HEK293 (cell line): ENCODE data around the gene DDX51.
A peak's percentile ranks its signal among the peaks of the same experiment; 100 is the strongest.

Source experiments
- CTCF ChIA-PET: fragments of 350-600 bp; formaldehyde crosslinking; extraction: SDS; loops from one replicate; lab custom pipeline; 2021; ENCODE audit warnings: antibody characterized with exemption; lab: Yijun Ruan, JAX
- POLR2A ChIA-PET: fragments of 300-600 bp; formaldehyde crosslinking; extraction: SDS; loops from one replicate; lab custom pipeline; 2020; ENCODE audit warnings: antibody characterized with exemption, inconsistent platforms; lab: Yijun Ruan, JAX
- H3K27ac ChIP-seq: fragments of 200-500 bp; sonication (Bioruptor generic); 2 replicates; pipeline ENCODE4 v1.5.1; 2014; ENCODE audit warnings: low read depth, low read length, control low read depth, inconsistent platforms; ENCODE audit errors: extremely low read depth
- H3K36me3 ChIP-seq, 2 experiments: fragments of 200-500 bp in 1 of 2; sonication (Bioruptor generic) in 1 of 2; 1 replicate in 1 of 2; 2 replicates in 1 of 2; pipeline ENCODE4 v1.5.1; 2014 to 2017; ENCODE audit warnings: inconsistent platforms in 2 of 2, low read length in 2 of 2; ENCODE audit not compliant: control insufficient read depth in 2 of 2, insufficient read depth in 1 of 2
- H3K4me1 ChIP-seq: fragments of 200-500 bp; sonication (Bioruptor generic); 2 replicates; pipeline ENCODE4 v1.5.1; 2014; ENCODE audit warnings: mild to moderate bottlenecking, low read length, inconsistent platforms; ENCODE audit not compliant: control insufficient read depth, insufficient read depth
- H3K4me3 ChIP-seq: 2 replicates; pipeline ENCODE4 v1.5.1; 2011; ENCODE audit warnings: low read depth, mild to moderate bottlenecking, control low read depth, low read length, moderate library complexity
- H3K9me3 ChIP-seq: fragments of 200-500 bp; sonication (Bioruptor generic); 2 replicates; pipeline ENCODE4 v1.5.1; 2014; ENCODE audit warnings: low read depth, low read length, inconsistent platforms; ENCODE audit not compliant: control insufficient read depth, insufficient read depth
- GLIS2 ChIP-seq: fragments of 450-650 bp; formaldehyde crosslinking; IDR thresholded peaks from 2 replicates; pipeline ENCODE4 v1.5.1; 2016; ENCODE audit warnings: missing biosample characterization, missing genetic modification characterization
- KLF17 ChIP-seq: fragments of 450-650 bp; formaldehyde crosslinking; IDR thresholded peaks from 2 replicates; pipeline ENCODE4 v1.5.1; 2016; ENCODE audit warnings: missing biosample characterization, missing genetic modification characterization
- REPIN1 ChIP-seq: fragments of 450-650 bp; formaldehyde crosslinking; IDR thresholded peaks from 2 replicates; pipeline ENCODE4 v1.5.1; 2017; ENCODE audit warnings: missing biosample characterization, missing genetic modification characterization, low read depth
- ZBTB1 ChIP-seq: fragments of 450-650 bp; formaldehyde crosslinking; IDR thresholded peaks from 2 replicates; pipeline ENCODE4 v1.5.1; 2016; ENCODE audit warnings: missing biosample characterization, missing genetic modification characterization
- ZBTB20 ChIP-seq: fragments of 450-650 bp; formaldehyde crosslinking; IDR thresholded peaks from 2 replicates; pipeline ENCODE4 v1.5.1; 2016; ENCODE audit warnings: missing biosample characterization, missing genetic modification characterization
- ZBTB26 ChIP-seq: fragments of 450-650 bp; formaldehyde crosslinking; optimal IDR thresholded peaks from 2 replicates; pipeline ENCODE3; 2016; ENCODE audit warnings: missing biosample characterization, mild to moderate bottlenecking, missing genetic modification characterization
- ZBTB48 ChIP-seq: fragments of 450-650 bp; formaldehyde crosslinking; IDR thresholded peaks from 2 replicates; pipeline ENCODE4 v1.5.1; 2016; ENCODE audit warnings: missing biosample characterization, missing genetic modification characterization
- ZNF223 ChIP-seq: fragments of 450-650 bp; formaldehyde crosslinking; IDR thresholded peaks from 2 replicates; pipeline ENCODE4 v1.5.1; 2016; ENCODE audit warnings: missing biosample characterization, missing genetic modification characterization
- ZNF335 ChIP-seq: fragments of 450-650 bp; formaldehyde crosslinking; conservative IDR thresholded peaks from 2 replicates; pipeline ENCODE4 v1.5.1; 2016; ENCODE audit warnings: missing biosample characterization, missing genetic modification characterization
- ZNF404 ChIP-seq: fragments of 450-650 bp; formaldehyde crosslinking; IDR thresholded peaks from 2 replicates; pipeline ENCODE4 v1.5.1; 2017; ENCODE audit warnings: missing biosample characterization, missing genetic modification characterization
- ZNF600 ChIP-seq: fragments of 450-650 bp; formaldehyde crosslinking; IDR thresholded peaks from 2 replicates; pipeline ENCODE4 v1.5.1; 2016; ENCODE audit warnings: missing biosample characterization, missing genetic modification characterization
- ZNF623 ChIP-seq: fragments of 450-650 bp; formaldehyde crosslinking; IDR thresholded peaks from 2 replicates; pipeline ENCODE4 v1.5.1; 2016; ENCODE audit warnings: missing biosample characterization, missing genetic modification characterization
- ZNF658 ChIP-seq: fragments of 450-650 bp; formaldehyde crosslinking; IDR thresholded peaks from 2 replicates; pipeline ENCODE4; 2016; ENCODE audit warnings: missing biosample characterization, missing genetic modification characterization
- ZNF785 ChIP-seq: fragments of 450-650 bp; formaldehyde crosslinking; IDR thresholded peaks from 2 replicates; pipeline ENCODE4 v1.5.1; 2016; ENCODE audit warnings: missing biosample characterization, missing genetic modification characterization
- ZSCAN18 ChIP-seq: fragments of 450-650 bp; formaldehyde crosslinking; IDR thresholded peaks from 2 replicates; pipeline ENCODE4 v1.5.1; 2016; ENCODE audit warnings: missing biosample characterization, missing genetic modification characterization
- ZXDB ChIP-seq: fragments of 450-650 bp; formaldehyde crosslinking; IDR thresholded peaks from 2 replicates; pipeline ENCODE4 v1.5.1; 2016; ENCODE audit warnings: missing biosample characterization, missing genetic modification characterization

Gene DDX51

GRCh38 chr12:132143336-132144071, 615 bp downstream of the DDX51 start:
- TF ChIP-seq ZBTB20 = no peak; the same call in 1 of the 2 replicates
- TF ChIP-seq ZXDB (tag by site-specific recombination) = 0 out of 2 replicates have a peak, but pooled peaks have one; percentile 20
- 0 out of 2 replicates have a peak, but pooled peaks have one; percentile 22 for TF ChIP-seq ZNF785 (tag by site-specific recombination)
- TF ChIP-seq ZBTB26 (tag by site-specific recombination) = peak; percentile 60
- peak; percentile 15; the same call in 1 of the 2 replicates for TF ChIP-seq GLIS2 (tag by site-specific recombination)
- peak; percentile 27 for TF ChIP-seq ZNF335
- 0 out of 2 replicates have a peak, but pooled peaks have one; percentile 17 for TF ChIP-seq ZNF600 (tag by site-specific recombination)
- peak; percentile 19; the same call in 1 of the 2 replicates for TF ChIP-seq KLF17 (tag by site-specific recombination)
- no peak for TF ChIP-seq ZNF658 (tag by site-specific recombination)
- TF ChIP-seq ZBTB1 = no peak
- POLR2A ChIA-PET = no interaction called here
- H3K4me1 ChIP-seq = 0 out of 2 replicates have a peak, but pooled peaks cover 3% of the 10 kb centered on the region
- H3K27ac ChIP-seq = peak overlapping the region; percentile 61; the same call in 1 of the 2 replicates
- peaks cover 3 to 70% of the 10 kb centered on the region in 2 experiments; a peak in 2 of 3 replicates for H3K36me3 ChIP-seq
- CTCF ChIA-PET = interaction anchor here (0.6 to 1.1 kb wide), 2 partner anchors 270 to 304 kb away, joined by 3 to 4 read pairs; no protein-coding TSS in a partner anchor
- peak overlapping the region; percentile 92 for H3K4me3 ChIP-seq
- H3K9me3 ChIP-seq = no peaks in the 10 kb centered on the region

- 0 out of 2 replicates have a peak, but pooled peaks cover 3% of the 10 kb centered on the region for H3K4me1 ChIP-seq
- no peaks in the 10 kb centered on the region for H3K9me3 ChIP-seq
- H3K27ac ChIP-seq = no peak overlapping the region; the same call in 1 of the 2 replicates
- H3K4me3 ChIP-seq = peak overlapping the region; percentile 92
- H3K36me3 ChIP-seq = peaks cover 3 to 68% of the 10 kb centered on the region in 2 experiments; a peak in 2 of 3 replicates
- ChIA-PET POLR2A (no interaction called here), CTCF (interaction anchor here (0.6 to 1.1 kb wide), 3 partner anchors 8 to 304 kb away, joined by 3 to 4 read pairs (median 3); no protein-coding TSS in a partner anchor)
- TF ChIP-seq ZSCAN18 (tag by site-specific recombination) (no peak), ZBTB48 (tag by site-specific recombination) (no peak), ZNF223 (tag by site-specific recombination) (no peak), REPIN1 (tag by site-specific recombination) (no peak), ZNF404 (tag by site-specific recombination) (no peak), ZNF623 (tag by site-specific recombination) (no peak)
Observed at GRCh38 chr12:132142679-132143335, 1.3 kb downstream of the DDX51 start.
